HG03378 (cell line): Measurements from ENCODE around the gene GRK5.
"Not testable (repeated sequence)": the region's sequence is repeated elsewhere in the genome, so short reads cannot be mapped to it uniquely, and the experiment has no call there.

Experiments used
- ATAC-seq: cut with Tn5 transposase; IDR thresholded peaks from one replicate; pipeline ENCODE4 v1.9.1; 2021; ENCODE audit warnings: mild to moderate bottlenecking, moderate library complexity; ENCODE audit not compliant: unreplicated experiment

The GRK5 gene

GRCh38 chr10:119221201-119221600 is 13.8 kb downstream of the GRK5 start:
- ATAC-seq: no peak

- ATAC-seq: no peak
Measured at GRCh38 chr10:119221666-119222065, 14.3 kb downstream of the GRK5 start.

GRCh38 chr10:119222537-119222936 is 15.2 kb downstream of the GRK5 start:
- no peak for ATAC-seq

GRCh38 chr10:119222966-119223386 is 15.6 kb downstream of the GRK5 start:
- ATAC-seq: no peak

GRCh38 chr10:119225083-119225658 is 17.8 kb downstream of the GRK5 start:
- ATAC-seq: no peak

- ATAC-seq: no peak
Measured at GRCh38 chr10:119227825-119228224, 20.5 kb downstream of the GRK5 start.

GRCh38 chr10:119231654-119232053 is 24.3 kb downstream of the GRK5 start:
- ATAC-seq: no peak

- not testable (repeated sequence) for ATAC-seq
Measured at GRCh38 chr10:119232439-119232838, 25.1 kb downstream of the GRK5 start.

- ATAC-seq: no peak
Measured at GRCh38 chr10:119233123-119233820, 25.9 kb downstream of the GRK5 start.

- no peak for ATAC-seq
Measured at GRCh38 chr10:119233821-119234220, 26.4 kb downstream of the GRK5 start.

- ATAC-seq: no peak
Measured at GRCh38 chr10:119235356-119235755, 28.0 kb downstream of the GRK5 start.

GRCh38 chr10:119237722-119238436 is 30.5 kb downstream of the GRK5 start:
- no peak for ATAC-seq

- no peak for ATAC-seq
Measured at GRCh38 chr10:119238577-119238976, 31.2 kb downstream of the GRK5 start.

GRCh38 chr10:119239015-119239414 is 31.6 kb downstream of the GRK5 start:
- not testable (repeated sequence) for ATAC-seq

- not testable (repeated sequence) for ATAC-seq
Measured at GRCh38 chr10:119239630-119240029, 32.3 kb downstream of the GRK5 start.

GRCh38 chr10:119241066-119241465 is 33.7 kb downstream of the GRK5 start:
- no peak for ATAC-seq

GRCh38 chr10:119242186-119242585 is 34.8 kb downstream of the GRK5 start:
- no peak for ATAC-seq

GRCh38 chr10:119243488-119243887 is 36.1 kb downstream of the GRK5 start:
- no peak for ATAC-seq

- ATAC-seq: no peak
Measured at GRCh38 chr10:119243967-119244366, 36.6 kb downstream of the GRK5 start.

- no peak for ATAC-seq
Measured at GRCh38 chr10:119245272-119245671, 37.9 kb downstream of the GRK5 start.

GRCh38 chr10:119246862-119247549 is 39.6 kb downstream of the GRK5 start:
- ATAC-seq: no peak

GRCh38 chr10:119247550-119247894 is 40.2 kb downstream of the GRK5 start:
- ATAC-seq: no peak
